Ishikawa (cell line): ENCODE measurements around the gene ERBB4.

ENCODE experiments used
- CEBPB ChIP-seq: IDR thresholded peaks from 2 replicates; pipeline ENCODE4 v1.6.1; 2012
- CREB1 ChIP-seq: IDR thresholded peaks from 2 replicates; pipeline ENCODE4 v1.6.1; 2012; ENCODE audit warnings: low read depth
- EGR1 ChIP-seq: IDR thresholded peaks from 2 replicates; pipeline ENCODE4 v1.6.1; 2012
- EP300 ChIP-seq: IDR thresholded peaks from 2 replicates; pipeline ENCODE4 v1.6.1; 2012; ENCODE audit warnings: borderline replicate concordance
- FOXM1 ChIP-seq: IDR thresholded peaks from 2 replicates; pipeline ENCODE4 v1.6.1; 2012; ENCODE audit warnings: low read depth, borderline replicate concordance
- NFIC ChIP-seq: IDR thresholded peaks from 2 replicates; pipeline ENCODE4 v1.6.1; 2012
- RAD21 ChIP-seq: IDR thresholded peaks from 2 replicates; pipeline ENCODE4 v1.6.1; 2012; ENCODE audit warnings: low read depth
- REST ChIP-seq: IDR thresholded peaks from 2 replicates; pipeline ENCODE4 v1.6.1; 2012; ENCODE audit warnings: low read depth, mild to moderate bottlenecking
- TAF1 ChIP-seq: IDR thresholded peaks from 2 replicates; pipeline ENCODE4 v1.6.1; 2012; ENCODE audit warnings: low read depth, mild to moderate bottlenecking
- TCF12 ChIP-seq: IDR thresholded peaks from 2 replicates; pipeline ENCODE4 v1.6.1; 2012; ENCODE audit warnings: low read depth
- TEAD4 ChIP-seq: IDR thresholded peaks from 2 replicates; pipeline ENCODE4 v1.6.1; 2012
- USF1 ChIP-seq: IDR thresholded peaks from 2 replicates; pipeline ENCODE4 v1.6.1; 2012
- YY1 ChIP-seq: IDR thresholded peaks from 2 replicates; pipeline ENCODE4 v1.6.1; 2012; ENCODE audit warnings: low read depth
- ZBTB7A ChIP-seq: IDR thresholded peaks from 2 replicates; pipeline ENCODE4 v1.6.1; 2012; ENCODE audit warnings: low read depth
- TF ChIP-seq, protein P1 (sequence below): IDR thresholded peaks from 2 replicates; pipeline ENCODE4 v1.6.1; 2012

Gene ERBB4

DNA sequence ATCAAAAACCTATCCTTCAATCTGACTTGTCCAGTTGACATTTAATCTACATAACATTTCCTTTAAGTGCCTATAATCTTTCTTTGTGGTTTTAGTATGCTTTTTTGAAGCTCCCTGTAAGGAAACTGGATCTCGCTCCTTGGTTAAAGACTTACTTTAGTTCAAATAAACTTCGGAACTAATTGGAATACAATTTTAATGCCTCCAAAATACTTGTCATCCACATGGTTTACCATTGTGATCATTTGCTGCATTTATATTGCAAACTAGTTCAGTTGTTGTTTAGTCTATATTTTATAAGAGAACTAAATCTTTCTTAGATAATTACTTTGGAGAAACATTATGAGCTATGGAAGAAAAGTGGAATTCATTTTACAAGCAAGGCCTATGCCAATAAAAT is 496.0 kb downstream of the ERBB4 start:
- TF ChIP-seq EGR1 (no peak), ZBTB7A (no peak), RAD21 (no peak), FOXM1 (no peak), REST (no peak), TEAD4 (no peak), USF1 (no peak), CEBPB (no peak), TCF12 (no peak), YY1 (no peak), NFIC (no peak), EP300 (no peak)
- TF ChIP-seq, protein P1, sequence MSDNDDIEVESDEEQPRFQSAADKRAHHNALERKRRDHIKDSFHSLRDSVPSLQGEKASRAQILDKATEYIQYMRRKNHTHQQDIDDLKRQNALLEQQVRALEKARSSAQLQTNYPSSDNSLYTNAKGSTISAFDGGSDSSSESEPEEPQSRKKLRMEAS = no peak

DNA sequence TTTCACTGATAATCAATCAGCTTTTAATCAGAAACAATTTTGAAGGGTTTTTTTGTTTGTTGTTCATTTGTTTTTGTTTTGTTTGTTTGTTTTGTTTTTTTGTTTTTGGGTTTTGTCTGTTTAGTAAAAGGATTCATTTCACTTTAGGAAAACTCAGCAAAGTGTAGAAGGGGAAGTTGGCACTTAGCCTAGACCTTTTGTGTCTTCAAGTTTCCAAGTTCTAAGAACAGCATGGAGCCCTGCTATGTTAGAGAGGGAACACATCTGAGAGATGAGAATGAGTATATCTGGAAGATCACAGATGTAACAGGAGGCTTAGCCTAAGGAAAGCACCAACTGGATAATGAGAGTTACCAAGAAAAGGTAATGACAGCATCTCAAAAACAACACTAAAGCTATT is 501.5 kb downstream of the ERBB4 start:
- TF ChIP-seq EP300 = no peak
- no peak for TF ChIP-seq CEBPB
- TF ChIP-seq YY1 = no peak
- no peak for TF ChIP-seq CREB1
- no peak for TF ChIP-seq ZBTB7A
- TF ChIP-seq REST = no peak
- TF ChIP-seq NFIC = no peak

DNA sequence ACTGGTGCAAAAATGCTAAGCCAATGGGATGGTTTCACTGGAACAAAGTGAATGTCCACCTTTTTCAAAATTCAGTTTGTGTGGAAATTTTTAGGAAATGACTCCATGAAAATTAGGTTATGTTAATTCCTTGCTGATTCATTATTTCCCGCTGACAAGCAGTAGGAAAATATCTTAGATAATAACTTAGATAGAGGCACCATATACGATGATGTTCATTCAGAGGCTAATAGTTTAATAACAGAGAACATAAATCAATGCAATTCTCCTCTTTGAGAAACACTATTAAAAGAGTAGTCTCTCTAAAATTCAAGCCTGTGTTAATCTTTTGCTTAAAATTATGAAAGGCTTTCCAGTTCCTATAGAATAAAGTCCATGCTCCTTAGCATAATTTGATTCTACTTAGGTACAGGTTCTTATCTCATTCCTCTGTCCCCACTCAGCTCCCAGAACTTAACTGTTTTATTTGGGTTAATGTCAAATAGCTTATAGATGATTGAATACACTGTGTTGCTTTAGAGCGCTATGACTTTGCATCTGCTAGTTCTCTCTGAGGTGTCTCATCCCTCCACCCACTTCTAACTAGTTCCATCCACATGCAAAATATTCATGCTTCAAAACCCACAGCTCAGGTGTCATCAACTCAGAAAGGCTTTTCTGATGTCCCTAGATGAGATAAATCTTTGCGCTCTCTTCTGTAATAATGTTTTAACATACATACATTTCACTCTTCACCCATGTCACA is 503.6 kb downstream of the ERBB4 start:
- TF ChIP-seq NFIC (no peak), YY1 (no peak), REST (no peak), CREB1 (no peak), EP300 (no peak), RAD21 (no peak), FOXM1 (no peak)
- TF ChIP-seq, protein P1 = no peak

DNA sequence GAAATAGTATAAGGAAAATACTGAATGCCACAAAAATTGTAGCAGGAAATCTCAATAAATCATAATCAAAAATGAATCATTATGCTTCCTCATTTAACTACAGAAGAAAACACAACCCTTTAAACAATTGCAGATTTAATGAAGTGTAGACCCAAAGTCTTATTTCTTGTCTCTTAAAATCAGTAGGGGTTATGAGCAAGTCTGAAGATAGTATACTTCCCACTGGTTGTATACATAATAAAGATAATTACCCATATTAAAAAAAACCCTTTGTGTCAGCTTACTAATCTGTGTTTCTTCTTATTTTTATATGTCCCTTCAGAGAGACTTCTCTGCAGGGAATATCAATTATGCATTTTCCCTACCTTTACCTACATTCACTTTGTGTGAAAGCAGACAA is 504.7 kb downstream of the ERBB4 start:
- TF ChIP-seq, protein P1 = no peak
- TF ChIP-seq TEAD4 (no peak), CREB1 (no peak), ZBTB7A (no peak), REST (no peak), TAF1 (no peak), EGR1 (no peak), FOXM1 (no peak), RAD21 (no peak)
